UCSD-AML1 (cell line): Measurements from ENCODE around the gene MS4A15.

Experiments
- DNase-seq: peaks from one replicate; lab custom pipeline; 2025; ENCODE audit not compliant: unreplicated experiment; lab: John Stamatoyannopoulos, UW

The MS4A15 gene

GRCh38 chr11:60776167-60776566 is 19.5 kb downstream of the MS4A15 start:
- no peak for DNase-seq

DNA sequence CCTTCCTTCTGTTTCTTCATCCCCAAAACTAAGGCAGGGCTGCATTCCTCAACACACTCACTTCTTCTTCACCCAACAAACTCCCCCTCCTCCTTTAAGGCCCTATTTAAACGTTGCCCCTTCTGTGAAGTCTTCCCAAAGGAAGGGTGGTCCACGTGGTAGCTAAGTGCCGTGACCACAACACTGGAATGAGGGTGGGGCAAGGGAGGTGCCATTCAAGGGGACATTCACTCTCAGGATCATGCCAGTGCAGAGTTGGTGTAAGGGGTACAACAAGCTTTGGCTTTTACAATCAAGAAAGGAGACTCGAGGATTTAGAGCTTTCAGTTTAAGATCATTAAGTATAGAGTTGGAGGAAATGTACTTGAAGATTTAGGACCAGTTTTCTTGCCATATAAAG is 20.4 kb downstream of the MS4A15 start:
- no peak for DNase-seq

DNA sequence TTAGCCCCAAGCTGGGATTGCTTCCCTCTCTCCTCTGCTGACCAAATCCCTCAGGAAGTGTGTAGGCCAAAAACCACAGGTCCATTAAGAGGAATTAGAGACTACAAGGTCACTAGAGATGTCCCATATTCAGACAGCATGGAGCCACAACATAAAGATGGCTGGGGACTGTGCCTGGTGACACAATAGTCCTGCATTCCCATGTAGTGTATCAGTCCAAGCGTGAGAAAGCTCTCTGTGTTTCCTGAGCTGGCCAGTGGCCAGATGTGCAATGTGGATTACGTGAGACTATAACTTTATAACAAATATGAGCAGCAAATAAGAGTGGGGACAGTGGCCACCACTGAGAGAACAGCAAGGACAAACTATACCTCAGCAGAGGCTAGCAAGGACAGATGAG is 20.9 kb downstream of the MS4A15 start:
- no peak for DNase-seq

- no peak for DNase-seq
These were observed 23.4 kb downstream of the MS4A15 start for GRCh38 chr11:60780065-60780464.

DNA sequence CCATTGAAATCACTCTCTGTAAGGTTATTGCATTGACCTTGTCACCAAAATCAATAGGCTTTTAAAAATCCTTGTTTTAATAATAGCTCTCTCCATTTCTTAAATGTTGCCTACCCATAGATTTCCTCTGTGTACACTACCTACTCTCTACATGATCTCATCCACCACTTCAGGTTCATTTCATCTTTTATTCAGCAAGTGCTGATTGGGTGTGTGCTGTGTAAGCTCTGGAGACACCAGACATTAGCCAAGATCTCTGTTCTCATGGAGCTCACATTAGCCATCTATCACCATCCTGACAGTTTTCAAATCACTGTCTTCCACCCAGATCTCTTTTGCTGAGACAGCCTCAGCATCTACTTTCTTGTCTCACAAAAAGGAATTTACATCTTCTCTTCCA is 24.1 kb downstream of the MS4A15 start:
- DNase-seq, result no peak

- DNase-seq, result no peak
These were observed 24.8 kb downstream of the MS4A15 start for GRCh38 chr11:60781286-60781980.

DNA sequence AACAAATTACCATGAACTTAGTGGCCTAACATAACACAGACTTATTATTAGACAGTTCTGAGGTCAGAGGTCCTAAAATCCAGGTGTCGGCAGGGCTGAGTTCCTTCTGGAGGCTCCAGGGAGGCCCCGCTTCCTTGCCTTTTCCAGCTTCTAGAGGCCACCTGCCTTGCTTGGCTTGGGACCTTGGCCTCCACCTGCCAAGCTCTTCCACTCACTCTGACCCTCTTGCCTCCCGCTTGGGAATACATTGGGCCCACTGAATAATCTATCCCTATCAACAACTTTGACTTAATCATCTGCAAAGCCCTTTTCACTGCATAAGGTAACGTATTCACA is 25.3 kb downstream of the MS4A15 start:
- no peak for DNase-seq

DNA sequence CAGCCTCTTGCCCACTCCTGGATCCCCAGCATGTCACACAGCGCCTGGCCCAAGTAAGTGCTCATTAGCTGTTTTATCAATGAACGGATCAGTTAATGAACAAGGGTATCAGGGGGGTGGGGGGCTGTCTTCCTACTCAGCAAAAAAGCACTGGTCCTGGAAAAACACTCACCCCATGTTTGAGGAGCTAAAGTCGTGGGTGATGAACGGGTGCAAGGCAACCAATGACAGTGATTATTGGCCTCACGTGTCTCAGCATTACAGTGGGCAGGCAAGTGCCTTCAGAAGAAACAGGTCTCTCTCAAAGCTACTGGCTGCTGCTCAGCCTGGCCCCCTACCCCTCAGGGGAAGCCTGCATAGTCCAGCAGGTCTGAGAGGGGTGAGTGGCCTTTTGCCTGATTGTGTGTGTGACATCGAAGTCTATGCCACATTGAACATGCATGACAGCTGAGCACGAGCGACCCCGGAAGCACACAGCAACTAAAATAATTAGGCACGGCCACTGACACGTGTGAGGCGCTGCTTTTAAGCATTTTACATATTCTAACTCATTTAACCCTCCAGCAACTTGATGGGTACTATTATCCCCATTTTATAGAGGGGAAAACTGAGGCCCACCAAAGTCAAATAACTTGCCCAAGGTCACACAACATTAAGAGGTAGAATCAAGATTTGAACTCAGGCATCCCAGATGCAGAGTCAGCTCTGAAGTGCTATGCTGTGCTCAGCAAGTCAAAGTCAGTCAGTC is 25.9 kb downstream of the MS4A15 start:
- no peak for DNase-seq

- no peak for DNase-seq
These were observed 26.4 kb downstream of the MS4A15 start for GRCh38 chr11:60783141-60783484.

GRCh38 chr11:60783911-60784310 is 27.2 kb downstream of the MS4A15 start:
- DNase-seq, result no peak

GRCh38 chr11:60785136-60785535 is 28.5 kb downstream of the MS4A15 start, which contains the start of gene MS4A10:
MS4A10 (plus strand) TSS chr11:60785333; CDS start chr11:60790336, 5,003 bp downstream.
- DNase-seq, result no peak

- DNase-seq, result no peak
These were observed 29.2 kb downstream of the MS4A15 start for GRCh38 chr11:60785806-60786361.

DNA sequence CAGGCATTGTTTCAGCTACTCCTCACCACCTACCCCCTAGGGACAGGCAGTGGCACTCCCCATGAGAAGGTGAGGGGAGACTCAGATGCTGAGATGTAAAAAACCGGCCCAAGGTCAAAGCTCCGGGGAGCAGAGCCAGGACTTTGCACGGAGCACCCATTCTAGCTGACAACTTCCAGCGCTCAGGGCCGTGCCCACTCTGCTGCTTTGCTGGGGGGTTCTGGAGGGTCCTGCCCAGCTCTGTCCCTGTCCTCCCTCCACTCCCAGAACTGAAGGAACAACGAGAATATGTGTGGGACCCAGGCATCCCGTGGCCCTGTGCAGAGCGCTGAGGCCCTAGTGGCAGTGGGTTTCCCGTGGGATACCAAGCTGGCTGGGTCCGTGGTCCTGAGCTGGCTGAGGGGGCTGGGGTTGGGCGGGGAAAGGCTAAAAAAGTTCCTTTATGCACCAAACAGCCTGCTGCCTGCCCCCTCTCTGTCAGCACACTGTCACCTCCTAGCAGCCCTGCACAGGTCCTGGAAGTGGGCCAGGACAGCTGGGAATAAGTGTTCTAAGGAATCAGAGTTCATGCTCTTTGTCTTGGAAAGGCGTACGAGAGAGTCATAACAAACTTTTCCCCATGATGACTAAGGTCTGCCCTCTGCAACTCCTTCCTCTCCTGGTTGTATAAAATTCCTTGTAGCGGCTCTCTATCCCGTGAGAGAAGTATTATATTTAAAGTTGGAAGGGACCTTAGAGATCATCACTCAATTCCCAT is 30.3 kb downstream of the MS4A15 start:
- DNase-seq, result no peak

DNA sequence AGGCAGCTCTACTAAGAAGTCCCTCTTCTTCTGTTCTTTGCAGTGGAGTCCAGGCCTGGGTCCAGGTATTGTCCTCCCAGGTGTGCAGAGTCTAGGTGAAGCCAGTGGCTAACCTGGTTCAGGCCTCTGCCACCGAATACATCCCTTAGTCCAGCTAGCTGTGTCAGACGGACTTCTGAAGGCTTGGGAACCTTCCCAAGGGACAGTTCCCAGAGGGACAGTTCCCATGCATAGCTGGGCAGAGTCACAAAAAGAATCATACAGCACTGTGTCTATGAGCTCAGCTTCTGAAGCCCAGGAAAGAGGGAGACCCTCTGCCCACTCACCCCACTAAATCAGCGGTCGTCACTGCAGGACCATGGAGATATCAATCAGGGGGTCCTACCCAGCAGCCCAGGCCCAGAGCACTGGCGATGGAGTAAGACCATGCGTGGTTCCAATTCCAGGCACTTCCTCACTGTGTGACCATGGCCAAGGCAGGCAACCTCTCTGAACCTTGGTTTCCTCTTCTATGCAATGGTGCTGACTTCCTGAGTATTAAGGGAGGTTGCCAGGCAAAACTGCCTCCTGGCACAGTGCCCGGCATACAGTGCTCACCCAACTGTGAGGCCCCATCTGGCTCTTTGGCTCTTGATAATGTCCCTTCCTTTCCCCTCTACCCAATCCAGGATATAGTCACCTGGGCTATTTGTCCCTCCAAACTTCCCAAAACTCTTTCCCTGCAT is 31.9 kb downstream of the MS4A15 start:
- no peak for DNase-seq

GRCh38 chr11:60790726-60791125 is 34.1 kb downstream of the MS4A15 start:
- DNase-seq, result no peak

- DNase-seq, result no peak
These were observed 34.7 kb downstream of the MS4A15 start for GRCh38 chr11:60791153-60791933.

DNA sequence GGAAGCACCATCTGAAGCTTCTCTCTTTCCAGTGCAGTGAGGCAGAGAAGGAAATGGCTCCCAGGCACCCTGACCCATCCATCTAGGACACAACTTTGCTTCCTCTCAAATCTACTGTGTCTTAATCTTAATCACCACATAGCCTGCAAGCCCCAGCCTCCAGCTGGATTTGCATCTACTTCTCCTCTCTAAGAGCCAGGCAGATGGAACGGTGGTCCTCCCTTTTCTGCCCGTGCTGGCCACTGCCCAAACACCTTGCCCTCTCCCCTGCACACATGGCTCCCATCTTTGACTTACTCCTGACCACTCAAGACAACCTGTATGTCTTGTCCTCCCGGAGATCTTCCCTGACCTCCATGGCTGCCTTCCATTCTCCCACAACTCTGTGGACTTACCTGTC is 35.9 kb downstream of the MS4A15 start:
- no peak for DNase-seq

DNA sequence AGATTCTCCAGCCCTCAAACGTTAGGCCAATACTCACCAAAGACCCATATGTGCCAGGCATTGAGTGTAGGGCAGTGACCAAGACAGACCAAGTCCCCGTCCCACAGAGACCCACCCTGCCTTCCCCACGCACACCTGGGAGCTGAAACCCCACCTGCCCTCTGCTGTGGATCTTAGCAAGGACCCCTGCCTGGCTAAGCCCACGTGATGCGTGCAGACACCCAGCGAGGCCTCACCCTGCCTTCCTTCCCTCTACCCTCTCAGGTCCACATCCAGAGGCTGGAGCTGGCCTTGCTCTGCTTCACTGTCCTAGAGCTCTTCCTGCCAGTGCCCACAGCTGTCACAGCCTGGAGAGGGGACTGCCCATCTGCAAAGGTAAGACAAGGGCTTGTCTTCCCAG is 38.6 kb downstream of the MS4A15 start:
- no peak for DNase-seq

DNA sequence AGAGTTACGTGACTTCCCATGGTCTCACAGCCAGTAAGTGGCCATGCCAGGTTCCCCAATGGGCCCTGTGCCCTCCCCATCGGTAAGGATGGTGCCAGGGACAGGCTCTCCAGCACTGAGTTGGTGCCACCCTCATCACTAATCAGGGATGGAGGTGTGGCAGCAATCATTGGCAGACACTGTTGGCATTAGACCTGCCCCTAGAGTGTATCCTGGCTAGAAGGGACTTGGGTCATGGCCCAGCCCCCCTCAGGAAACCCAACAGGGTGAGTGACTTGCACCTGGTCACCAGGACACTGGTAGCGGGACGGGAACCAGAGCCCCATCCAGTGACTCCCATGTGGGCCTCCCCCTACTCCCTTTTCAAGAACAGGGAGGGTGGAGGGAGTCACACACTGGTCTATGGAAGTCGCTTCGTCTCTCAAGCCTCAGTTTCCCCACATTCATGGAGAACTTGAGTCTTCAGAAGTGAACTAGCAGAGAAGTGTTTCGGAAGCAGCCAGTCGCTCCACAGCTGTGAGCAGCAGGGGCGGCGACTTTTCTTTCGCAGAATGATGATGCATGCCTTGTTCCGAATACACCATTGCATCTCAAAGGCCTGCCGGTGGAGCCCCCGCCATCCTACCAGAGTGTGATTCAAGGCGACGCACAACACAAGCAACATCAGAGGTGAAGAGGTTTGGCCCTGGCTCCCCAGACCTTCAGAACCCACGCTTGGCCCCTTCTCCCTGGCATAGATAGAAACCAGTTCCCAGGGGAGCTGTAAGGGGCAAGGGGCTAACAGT is 41.4 kb downstream of the MS4A15 start:
- DNase-seq, result no peak

DNA sequence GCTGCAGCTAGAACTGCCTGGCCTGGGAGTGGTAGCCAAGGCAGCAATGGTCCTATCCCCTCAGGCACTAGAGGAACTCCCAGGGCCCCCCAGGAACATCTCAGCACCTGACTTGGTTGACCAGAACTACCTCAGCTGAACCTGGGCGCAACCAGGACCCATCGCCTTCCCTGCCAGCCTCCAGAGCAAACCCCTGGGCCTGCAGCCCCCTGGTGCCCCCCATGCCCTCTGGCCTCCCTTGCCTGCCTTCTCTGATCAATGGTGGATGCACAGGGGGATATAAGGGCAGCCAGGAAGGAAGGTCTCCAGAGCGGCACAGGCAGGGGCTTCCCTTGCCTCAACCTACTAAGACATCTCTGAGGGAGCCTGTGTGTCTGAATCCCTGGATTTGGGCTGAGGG is 42.0 kb downstream of the MS4A15 start:
- DNase-seq, result no peak
